ENCODE measurements around the gene SORT1. TPM values are rescaled to one million over a fixed set of nuclear protein-coding genes. Genes with fewer than 3 reads are reported as not detected.
"Not testable (repeated sequence)": the region's sequence is repeated elsewhere in the genome, so short reads cannot be mapped to it uniquely, and the experiment has no call there.

Gene SORT1
- total RNA-seq (2014; rRNA removed) = 9.2 and 14.3 TPM in 2 replicates
- percentile 68 among the genes with signal in this experiment for Bru-seq, nascent RNA
- percentile 74 among the genes with signal in this experiment for BruChase-seq, experiment 1, labeled RNA remaining after a 6-hour chase
- percentile 75 among the genes with signal in this experiment for BruChase-seq, experiment 2, labeled RNA remaining after a 2-hour chase
- long read RNA-seq, full-length matches to known transcripts = 88 of 205 reads
- long read RNA-seq, partial matches to known transcripts = 18 of 205 reads
- long read RNA-seq, other reads (novel, unspliced or antisense) = 99 of 205 reads

GRCh38 chr1:109397581-109398342, at the start of gene SORT1:
TSS of gene SORT1 (minus strand) at chr1:109397918. CDS start at chr1:109397892, 26 bp downstream.
- DNase-seq = peak; percentile 90
- ChIA-PET POLR2A (ENCODE audit: unreplicated experiment) (interaction anchor here (0.7 kb wide), 1 partner anchor 215 kb away, joined by 5 read pairs; no protein-coding TSS in a partner anchor), CTCF (interaction anchor here (0.5 to 1.8 kb wide), 5 partner anchors 18 to 158 kb away, joined by 3 to 7 read pairs (median 4); no protein-coding TSS in a partner anchor)
- TF ChIP-seq EZH2 (IDR thresholded peaks at IDR 0.05; ENCODE audit: low read length, unreplicated experiment) (no peak), EZH2phosphoT487 (IDR thresholded peaks at IDR 0.05; ENCODE audit: borderline replicate concordance, low read length) (no peak), CTCF (conservative IDR thresholded peaks at IDR 0.05; ENCODE audit: low read depth, low read length) (no peak)
- H3K27ac ChIP-seq (ENCODE audit: low read length) = no peak within 1 kb of the TSS
- intact Hi-C loops (cut with micrococcal nuclease) = loop anchor here (5.0 kb wide), 2 partner anchors 35 to 300 kb away; no protein-coding TSS in a partner anchor
- H3K4me3 ChIP-seq (ENCODE audit: low read length) = peak within 1 kb of the TSS; percentile 74
- H3K36me3 ChIP-seq (ENCODE audit: low read depth, low read length) = peaks cover 14% of the 10 kb centered on the region; the same call in 1 of the 2 replicates
- peaks cover 24% of the 10 kb centered on the region for H3K79me2 ChIP-seq (ENCODE audit: low read length)
- H2AFZ ChIP-seq (ENCODE audit: low read length) = peak within 1 kb of the TSS; percentile 82
- peaks cover 13% of the 10 kb centered on the region for H3F3A ChIP-seq (ENCODE audit: low read length, unreplicated experiment)
- H3K4me1 ChIP-seq (ENCODE audit: insufficient read depth, low read length) = peaks cover 31% of the 10 kb centered on the region
- no peaks in the 10 kb centered on the region for H3K9me3 ChIP-seq (ENCODE audit: low read length)
- BruUV-seq (replicated peaks) = no TSS peak
- peak; percentile 92 for ATAC-seq
- H3K9ac ChIP-seq (ENCODE audit: low read length) = peak within 1 kb of the TSS; percentile 25; the same call in 1 of the 2 replicates
- peak within 1 kb of the TSS; percentile 100 for H3K4me2 ChIP-seq (ENCODE audit: low read length)
- no peaks in the 10 kb centered on the region for H3K27me3 ChIP-seq (ENCODE audit: low read length)
- no peaks in the 10 kb centered on the region for H3K9me2 ChIP-seq (replicated peaks; ENCODE audit: low read length)
- H4K20me1 ChIP-seq (ENCODE audit: low read length) = no peaks in the 10 kb centered on the region

GRCh38 chr1:109445949-109446695, 48.4 kb upstream of the SORT1 start:
- H3K9me2 ChIP-seq (replicated peaks; ENCODE audit: low read length); CTCF ChIA-PET; H3K4me1 ChIP-seq (ENCODE audit: insufficient read depth, low read length); BruUV-seq (replicated peaks); intact Hi-C loops (cut with micrococcal nuclease); H3F3A ChIP-seq (ENCODE audit: low read length, unreplicated experiment); H4K20me1 ChIP-seq (ENCODE audit: low read length); H3K9me3 ChIP-seq (ENCODE audit: low read length); POLR2A ChIA-PET (ENCODE audit: unreplicated experiment); H3K4me3 ChIP-seq (ENCODE audit: low read length); H3K27ac ChIP-seq (ENCODE audit: low read length); H3K36me3 ChIP-seq (ENCODE audit: low read depth, low read length); H3K9ac ChIP-seq (ENCODE audit: low read length); H3K79me2 ChIP-seq (ENCODE audit: low read length); DNase-seq; H2AFZ ChIP-seq (ENCODE audit: low read length); H3K4me2 ChIP-seq (ENCODE audit: low read length); ATAC-seq: not testable (repeated sequence)
- H3K27me3 ChIP-seq (ENCODE audit: low read length) = peaks cover 17% of the 10 kb centered on the region

- no peak for TF ChIP-seq EZH2phosphoT487 (IDR thresholded peaks at IDR 0.05; ENCODE audit: borderline replicate concordance, low read length)
- no peak for TF ChIP-seq EZH2 (IDR thresholded peaks at IDR 0.05; ENCODE audit: low read length, unreplicated experiment)
- no peak for TF ChIP-seq CTCF (conservative IDR thresholded peaks at IDR 0.05; ENCODE audit: low read depth, low read length)
- Histone ChIP-seq H3K9me3 (ENCODE audit: low read length) (no peaks in the 10 kb centered on the region), H3K79me2 (ENCODE audit: low read length) (no peaks in the 10 kb centered on the region), H3K4me3 (ENCODE audit: low read length) (no peak overlapping the region), H3F3A (ENCODE audit: low read length, unreplicated experiment) (no peaks in the 10 kb centered on the region), H3K27me3 (ENCODE audit: low read length) (peaks cover 17% of the 10 kb centered on the region), H3K36me3 (ENCODE audit: low read depth, low read length) (no peaks in the 10 kb centered on the region), H2AFZ (ENCODE audit: low read length) (no peak overlapping the region), H3K9ac (ENCODE audit: low read length) (no peak overlapping the region), H3K4me2 (ENCODE audit: low read length) (no peak overlapping the region), H3K27ac (ENCODE audit: low read length) (no peak overlapping the region), H3K9me2 (replicated peaks; ENCODE audit: low read length) (no peaks in the 10 kb centered on the region), H3K4me1 (ENCODE audit: insufficient read depth, low read length) (0 out of 2 replicates have a peak, but pooled peaks cover 5% of the 10 kb centered on the region), H4K20me1 (ENCODE audit: low read length) (no peaks in the 10 kb centered on the region)
- ChIA-PET CTCF (no interaction called here), POLR2A (ENCODE audit: unreplicated experiment) (no interaction called here)
- intact Hi-C loops (cut with micrococcal nuclease) = no loop called here
- no peak for ATAC-seq
- no TSS peak for BruUV-seq (replicated peaks)
- no peak for DNase-seq
Observed at GRCh38 chr1:109444346-109444745, 46.6 kb upstream of the SORT1 start.
